ENCODE measurements around the gene DBNDD1. TPM values are rescaled to one million over a fixed set of nuclear protein-coding genes. Genes with fewer than 3 reads are reported as not detected.
A peak's percentile ranks its signal among the peaks of the same experiment; 100 is the strongest.

The DBNDD1 gene
- total RNA-seq, 1 experiment from 2014 or later, result 75.0 TPM

DNA sequence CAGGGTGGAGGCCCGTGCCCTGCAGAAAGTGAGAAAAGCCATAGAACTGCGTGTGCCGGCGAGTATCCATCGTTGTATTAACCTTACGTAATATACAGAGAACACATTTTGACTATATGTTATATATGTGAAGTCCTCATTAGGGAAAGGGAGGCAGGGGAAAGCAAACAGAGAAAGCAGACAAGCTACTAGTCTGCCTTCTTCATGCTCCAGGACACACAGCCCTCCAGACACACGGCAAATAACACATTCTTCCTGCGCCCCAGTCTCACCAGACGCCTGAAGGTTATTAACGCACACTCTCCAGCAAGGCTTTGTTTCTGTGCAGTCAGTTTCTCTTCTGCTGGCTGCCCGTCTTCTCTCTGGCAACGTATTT is 29.1 kb upstream of the DBNDD1 start:
- TF ChIP-seq, protein P1, sequence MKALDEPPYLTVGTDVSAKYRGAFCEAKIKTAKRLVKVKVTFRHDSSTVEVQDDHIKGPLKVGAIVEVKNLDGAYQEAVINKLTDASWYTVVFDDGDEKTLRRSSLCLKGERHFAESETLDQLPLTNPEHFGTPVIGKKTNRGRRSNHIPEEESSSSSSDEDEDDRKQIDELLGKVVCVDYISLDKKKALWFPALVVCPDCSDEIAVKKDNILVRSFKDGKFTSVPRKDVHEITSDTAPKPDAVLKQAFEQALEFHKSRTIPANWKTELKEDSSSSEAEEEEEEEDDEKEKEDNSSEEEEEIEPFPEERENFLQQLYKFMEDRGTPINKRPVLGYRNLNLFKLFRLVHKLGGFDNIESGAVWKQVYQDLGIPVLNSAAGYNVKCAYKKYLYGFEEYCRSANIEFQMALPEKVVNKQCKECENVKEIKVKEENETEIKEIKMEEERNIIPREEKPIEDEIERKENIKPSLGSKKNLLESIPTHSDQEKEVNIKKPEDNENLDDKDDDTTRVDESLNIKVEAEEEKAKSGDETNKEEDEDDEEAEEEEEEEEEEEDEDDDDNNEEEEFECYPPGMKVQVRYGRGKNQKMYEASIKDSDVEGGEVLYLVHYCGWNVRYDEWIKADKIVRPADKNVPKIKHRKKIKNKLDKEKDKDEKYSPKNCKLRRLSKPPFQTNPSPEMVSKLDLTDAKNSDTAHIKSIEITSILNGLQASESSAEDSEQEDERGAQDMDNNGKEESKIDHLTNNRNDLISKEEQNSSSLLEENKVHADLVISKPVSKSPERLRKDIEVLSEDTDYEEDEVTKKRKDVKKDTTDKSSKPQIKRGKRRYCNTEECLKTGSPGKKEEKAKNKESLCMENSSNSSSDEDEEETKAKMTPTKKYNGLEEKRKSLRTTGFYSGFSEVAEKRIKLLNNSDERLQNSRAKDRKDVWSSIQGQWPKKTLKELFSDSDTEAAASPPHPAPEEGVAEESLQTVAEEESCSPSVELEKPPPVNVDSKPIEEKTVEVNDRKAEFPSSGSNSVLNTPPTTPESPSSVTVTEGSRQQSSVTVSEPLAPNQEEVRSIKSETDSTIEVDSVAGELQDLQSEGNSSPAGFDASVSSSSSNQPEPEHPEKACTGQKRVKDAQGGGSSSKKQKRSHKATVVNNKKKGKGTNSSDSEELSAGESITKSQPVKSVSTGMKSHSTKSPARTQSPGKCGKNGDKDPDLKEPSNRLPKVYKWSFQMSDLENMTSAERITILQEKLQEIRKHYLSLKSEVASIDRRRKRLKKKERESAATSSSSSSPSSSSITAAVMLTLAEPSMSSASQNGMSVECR (CRISPR knock-in tag; IDR thresholded peaks at IDR 0.05; ENCODE audit: borderline replicate concordance), result no peak
- TF ChIP-seq, protein P2, sequence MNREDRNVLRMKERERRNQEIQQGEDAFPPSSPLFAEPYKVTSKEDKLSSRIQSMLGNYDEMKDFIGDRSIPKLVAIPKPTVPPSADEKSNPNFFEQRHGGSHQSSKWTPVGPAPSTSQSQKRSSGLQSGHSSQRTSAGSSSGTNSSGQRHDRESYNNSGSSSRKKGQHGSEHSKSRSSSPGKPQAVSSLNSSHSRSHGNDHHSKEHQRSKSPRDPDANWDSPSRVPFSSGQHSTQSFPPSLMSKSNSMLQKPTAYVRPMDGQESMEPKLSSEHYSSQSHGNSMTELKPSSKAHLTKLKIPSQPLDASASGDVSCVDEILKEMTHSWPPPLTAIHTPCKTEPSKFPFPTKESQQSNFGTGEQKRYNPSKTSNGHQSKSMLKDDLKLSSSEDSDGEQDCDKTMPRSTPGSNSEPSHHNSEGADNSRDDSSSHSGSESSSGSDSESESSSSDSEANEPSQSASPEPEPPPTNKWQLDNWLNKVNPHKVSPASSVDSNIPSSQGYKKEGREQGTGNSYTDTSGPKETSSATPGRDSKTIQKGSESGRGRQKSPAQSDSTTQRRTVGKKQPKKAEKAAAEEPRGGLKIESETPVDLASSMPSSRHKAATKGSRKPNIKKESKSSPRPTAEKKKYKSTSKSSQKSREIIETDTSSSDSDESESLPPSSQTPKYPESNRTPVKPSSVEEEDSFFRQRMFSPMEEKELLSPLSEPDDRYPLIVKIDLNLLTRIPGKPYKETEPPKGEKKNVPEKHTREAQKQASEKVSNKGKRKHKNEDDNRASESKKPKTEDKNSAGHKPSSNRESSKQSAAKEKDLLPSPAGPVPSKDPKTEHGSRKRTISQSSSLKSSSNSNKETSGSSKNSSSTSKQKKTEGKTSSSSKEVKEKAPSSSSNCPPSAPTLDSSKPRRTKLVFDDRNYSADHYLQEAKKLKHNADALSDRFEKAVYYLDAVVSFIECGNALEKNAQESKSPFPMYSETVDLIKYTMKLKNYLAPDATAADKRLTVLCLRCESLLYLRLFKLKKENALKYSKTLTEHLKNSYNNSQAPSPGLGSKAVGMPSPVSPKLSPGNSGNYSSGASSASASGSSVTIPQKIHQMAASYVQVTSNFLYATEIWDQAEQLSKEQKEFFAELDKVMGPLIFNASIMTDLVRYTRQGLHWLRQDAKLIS (CRISPR knock-in tag; IDR thresholded peaks at IDR 0.05; ENCODE audit: borderline replicate concordance), result no peak
- no peak for TF ChIP-seq ZNF317 (CRISPR knock-in tag; IDR thresholded peaks at IDR 0.05; ENCODE audit: borderline replicate concordance, low read depth)
- TF ChIP-seq, protein P3, sequence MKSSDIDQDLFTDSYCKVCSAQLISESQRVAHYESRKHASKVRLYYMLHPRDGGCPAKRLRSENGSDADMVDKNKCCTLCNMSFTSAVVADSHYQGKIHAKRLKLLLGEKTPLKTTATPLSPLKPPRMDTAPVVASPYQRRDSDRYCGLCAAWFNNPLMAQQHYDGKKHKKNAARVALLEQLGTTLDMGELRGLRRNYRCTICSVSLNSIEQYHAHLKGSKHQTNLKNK (CRISPR knock-in tag; IDR thresholded peaks at IDR 0.05), result no peak
- CTCF ChIA-PET, result interaction anchor here (5.0 kb wide), 1 partner anchor 33 kb away, joined by 26 read pairs; no protein-coding TSS in a partner anchor
- no peak overlapping the region for H3K27ac Mint-ChIP-seq
- no peak for ATAC-seq
- H3K4me3 Mint-ChIP-seq, result peak overlapping the region; percentile 52
- peaks cover 13% of the 10 kb centered on the region for H3K9me3 Mint-ChIP-seq
- H3K4me1 Mint-ChIP-seq, result peaks cover 10% of the 10 kb centered on the region
- peaks cover 9% of the 10 kb centered on the region for H3K36me3 Mint-ChIP-seq
- POLR2A ChIA-PET, result interaction anchor here (1.2 kb wide), 1 partner anchor 27 kb away, joined by 3 read pairs; no protein-coding TSS in a partner anchor
- H3K27me3 Mint-ChIP-seq (ENCODE audit: low read depth), result peaks cover 20% of the 10 kb centered on the region
- no peak for DNase-seq (ENCODE audit: low spot score)

DNA sequence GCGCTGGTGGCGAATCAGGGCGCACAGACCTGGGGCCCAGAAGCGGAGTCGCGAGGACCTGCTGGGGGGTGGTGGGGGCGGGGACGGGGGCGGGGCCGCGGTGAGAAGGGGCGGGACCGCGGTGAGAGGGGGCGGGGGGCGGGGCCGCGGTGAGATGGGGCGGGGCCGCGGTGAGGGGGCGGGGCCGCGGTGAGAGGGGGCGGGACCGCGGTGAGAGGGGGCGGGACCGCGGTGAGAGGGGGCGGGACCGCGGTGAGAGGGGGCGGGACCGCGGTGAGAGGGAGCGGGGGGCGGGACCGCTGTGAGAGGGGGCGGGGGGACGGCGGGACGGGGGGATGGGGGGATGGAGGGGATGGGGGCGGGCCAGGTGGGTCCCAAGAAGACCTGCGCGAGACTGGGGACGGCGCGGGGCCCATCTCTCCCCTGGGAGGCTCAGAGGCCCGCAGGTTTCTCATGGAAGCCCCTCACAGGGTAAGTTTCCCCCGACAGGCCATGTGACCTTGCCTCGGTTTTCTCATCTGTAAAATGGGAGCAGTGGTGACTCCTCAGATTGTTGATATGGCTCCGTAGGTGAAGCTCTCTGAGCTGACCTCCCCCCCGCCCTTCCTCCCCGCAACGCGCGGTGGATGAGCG is 28.6 kb upstream of the DBNDD1 start:
- POLR2A ChIA-PET, result interaction anchor here (1.2 to 1.7 kb wide), 2 partner anchors 27 to 29 kb away, joined by 3 to 8 read pairs; partner anchors contain the start of gene DBNDD1
- Mint-ChIP-seq H3K4me1 (peaks cover 10% of the 10 kb centered on the region), H3K9me3 (peaks cover 8% of the 10 kb centered on the region)

More for the DNA sequence above, 28.6 kb upstream of the DBNDD1 start:
- H3K36me3 Mint-ChIP-seq, result peaks cover 7% of the 10 kb centered on the region; the same call in 1 of the 2 replicates
- TF ChIP-seq FOXK1 (CRISPR knock-in tag; IDR thresholded peaks at IDR 0.05), result no peak
- TF ChIP-seq ZNF317 (CRISPR knock-in tag; IDR thresholded peaks at IDR 0.05; ENCODE audit: borderline replicate concordance, low read depth), result no peak
- TF ChIP-seq, protein P4, sequence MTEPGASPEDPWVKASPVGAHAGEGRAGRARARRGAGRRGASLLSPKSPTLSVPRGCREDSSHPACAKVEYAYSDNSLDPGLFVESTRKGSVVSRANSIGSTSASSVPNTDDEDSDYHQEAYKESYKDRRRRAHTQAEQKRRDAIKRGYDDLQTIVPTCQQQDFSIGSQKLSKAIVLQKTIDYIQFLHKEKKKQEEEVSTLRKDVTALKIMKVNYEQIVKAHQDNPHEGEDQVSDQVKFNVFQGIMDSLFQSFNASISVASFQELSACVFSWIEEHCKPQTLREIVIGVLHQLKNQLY (CRISPR knock-in tag; IDR thresholded peaks at IDR 0.05), result no peak
- TF ChIP-seq, protein P5, sequence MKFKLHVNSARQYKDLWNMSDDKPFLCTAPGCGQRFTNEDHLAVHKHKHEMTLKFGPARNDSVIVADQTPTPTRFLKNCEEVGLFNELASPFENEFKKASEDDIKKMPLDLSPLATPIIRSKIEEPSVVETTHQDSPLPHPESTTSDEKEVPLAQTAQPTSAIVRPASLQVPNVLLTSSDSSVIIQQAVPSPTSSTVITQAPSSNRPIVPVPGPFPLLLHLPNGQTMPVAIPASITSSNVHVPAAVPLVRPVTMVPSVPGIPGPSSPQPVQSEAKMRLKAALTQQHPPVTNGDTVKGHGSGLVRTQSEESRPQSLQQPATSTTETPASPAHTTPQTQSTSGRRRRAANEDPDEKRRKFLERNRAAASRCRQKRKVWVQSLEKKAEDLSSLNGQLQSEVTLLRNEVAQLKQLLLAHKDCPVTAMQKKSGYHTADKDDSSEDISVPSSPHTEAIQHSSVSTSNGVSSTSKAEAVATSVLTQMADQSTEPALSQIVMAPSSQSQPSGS (CRISPR knock-in tag; IDR thresholded peaks at IDR 0.05; ENCODE audit: borderline replicate concordance, low read depth), result no peak
- TF ChIP-seq, protein P6, sequence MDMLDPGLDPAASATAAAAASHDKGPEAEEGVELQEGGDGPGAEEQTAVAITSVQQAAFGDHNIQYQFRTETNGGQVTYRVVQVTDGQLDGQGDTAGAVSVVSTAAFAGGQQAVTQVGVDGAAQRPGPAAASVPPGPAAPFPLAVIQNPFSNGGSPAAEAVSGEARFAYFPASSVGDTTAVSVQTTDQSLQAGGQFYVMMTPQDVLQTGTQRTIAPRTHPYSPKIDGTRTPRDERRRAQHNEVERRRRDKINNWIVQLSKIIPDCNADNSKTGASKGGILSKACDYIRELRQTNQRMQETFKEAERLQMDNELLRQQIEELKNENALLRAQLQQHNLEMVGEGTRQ (CRISPR knock-in tag; IDR thresholded peaks at IDR 0.05), result peak; percentile 65
- TF ChIP-seq RORB (CRISPR knock-in tag; IDR thresholded peaks at IDR 0.05), result no peak
- TF ChIP-seq, protein P7, sequence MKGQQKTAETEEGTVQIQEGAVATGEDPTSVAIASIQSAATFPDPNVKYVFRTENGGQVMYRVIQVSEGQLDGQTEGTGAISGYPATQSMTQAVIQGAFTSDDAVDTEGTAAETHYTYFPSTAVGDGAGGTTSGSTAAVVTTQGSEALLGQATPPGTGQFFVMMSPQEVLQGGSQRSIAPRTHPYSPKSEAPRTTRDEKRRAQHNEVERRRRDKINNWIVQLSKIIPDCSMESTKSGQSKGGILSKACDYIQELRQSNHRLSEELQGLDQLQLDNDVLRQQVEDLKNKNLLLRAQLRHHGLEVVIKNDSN (CRISPR knock-in tag; IDR thresholded peaks at IDR 0.05), result peak; percentile 53; the same call in 1 of the 2 replicates
- TF ChIP-seq GTF2I (CRISPR knock-in tag; conservative IDR thresholded peaks at IDR 0.05), result peak; percentile 96
- ATAC-seq (peak; percentile 4), DNase-seq (ENCODE audit: low spot score) (peak; percentile 44)
- H3K27ac Mint-ChIP-seq, result no peak overlapping the region
- H3K4me3 Mint-ChIP-seq, result peak overlapping the region; percentile 52
- CTCF ChIA-PET, result interaction anchor here (1.5 to 5.0 kb wide), 4 partner anchors 12 to 138 kb away, joined by 4 to 26 read pairs (median 15); partner anchors contain the start of gene DBNDD1
- H3K27me3 Mint-ChIP-seq (ENCODE audit: low read depth), result peaks cover 15% of the 10 kb centered on the region

All from WTC11 (cell line).